IPS-NIHi7 (cell line): ENCODE results near the gene TTLL9.

ENCODE experiments used
- DNase-seq: peaks from one replicate; pipeline ENCODE4 v3.0.0; 2012; ENCODE audit warnings: mixed read lengths; ENCODE audit errors: extremely low spot score

The TTLL9 gene

DNA sequence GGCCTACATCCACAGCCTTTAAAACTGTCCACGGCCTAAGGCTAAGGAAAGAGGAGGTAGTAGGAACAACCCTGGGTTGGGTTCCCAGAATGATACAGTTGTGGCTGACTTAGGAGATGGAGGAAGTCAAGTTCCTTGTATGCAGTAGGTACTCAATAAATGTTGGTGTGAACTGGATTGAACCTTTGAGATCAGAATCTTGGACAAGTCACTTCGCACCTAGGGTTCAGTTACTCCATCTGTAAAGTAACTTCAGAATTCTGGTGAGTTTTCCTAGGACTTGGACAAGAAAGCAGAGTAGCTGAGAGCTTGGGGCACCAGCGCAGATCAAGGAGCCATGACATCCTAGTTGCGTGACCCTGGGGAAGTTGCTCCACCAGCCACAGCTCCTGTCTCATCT is 106.6 kb downstream of the TTLL9 start:
- DNase-seq = no peak

DNA sequence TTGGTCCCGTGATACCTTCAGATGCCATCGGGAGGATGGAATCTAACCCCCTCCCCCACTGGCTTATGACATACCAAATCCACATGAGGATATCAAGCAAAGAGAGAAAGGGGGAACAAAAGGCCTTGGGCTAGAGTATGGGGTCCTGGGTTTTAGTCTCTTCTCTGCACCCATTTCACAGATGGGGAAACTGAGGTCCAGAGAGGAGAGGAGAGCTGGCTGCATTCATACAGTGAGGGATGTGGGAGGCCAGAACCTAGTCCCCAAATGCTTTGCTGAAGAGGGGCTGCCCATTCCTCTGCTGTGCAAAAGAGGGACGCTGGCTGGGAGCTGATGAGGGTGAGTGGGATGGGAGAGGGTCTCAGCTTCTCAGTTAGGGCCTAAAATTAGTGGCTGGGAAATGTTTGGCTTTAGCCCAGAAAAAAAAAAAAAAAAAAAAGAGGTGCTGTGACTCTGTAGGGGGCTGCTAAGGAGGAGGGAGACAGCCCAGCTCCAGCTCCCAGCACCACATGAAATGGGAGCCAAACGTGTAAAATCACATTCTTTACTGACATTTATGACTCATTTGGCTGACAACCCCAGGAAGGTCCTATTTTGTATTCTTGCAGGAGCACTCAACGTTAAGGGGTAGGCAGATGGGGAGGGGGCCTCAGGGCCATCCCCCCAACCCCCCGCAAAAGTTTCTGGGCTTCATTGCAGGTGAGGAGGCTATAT is 109.4 kb downstream of the TTLL9 start:
- no peak for DNase-seq

DNA sequence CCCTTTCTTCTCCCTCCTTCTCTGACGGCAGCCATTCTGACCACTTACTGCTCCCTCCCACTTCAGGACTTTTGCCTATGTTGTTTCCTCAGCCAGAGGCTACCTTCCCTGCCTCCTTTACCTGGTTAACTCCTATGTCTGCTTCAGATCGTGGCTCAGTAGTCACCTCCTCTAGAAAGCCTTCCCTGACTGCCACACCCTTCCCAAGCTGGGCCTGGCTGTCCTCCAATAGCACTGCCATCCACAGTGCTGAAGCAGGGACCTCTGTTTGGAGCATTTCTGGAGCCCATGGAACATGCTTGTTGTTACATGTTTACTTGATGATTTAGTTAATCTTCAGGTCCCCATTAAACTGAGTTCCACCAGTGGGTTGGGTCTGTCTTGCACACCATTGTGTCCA is 111.3 kb downstream of the TTLL9 start:
- no peak for DNase-seq

DNA sequence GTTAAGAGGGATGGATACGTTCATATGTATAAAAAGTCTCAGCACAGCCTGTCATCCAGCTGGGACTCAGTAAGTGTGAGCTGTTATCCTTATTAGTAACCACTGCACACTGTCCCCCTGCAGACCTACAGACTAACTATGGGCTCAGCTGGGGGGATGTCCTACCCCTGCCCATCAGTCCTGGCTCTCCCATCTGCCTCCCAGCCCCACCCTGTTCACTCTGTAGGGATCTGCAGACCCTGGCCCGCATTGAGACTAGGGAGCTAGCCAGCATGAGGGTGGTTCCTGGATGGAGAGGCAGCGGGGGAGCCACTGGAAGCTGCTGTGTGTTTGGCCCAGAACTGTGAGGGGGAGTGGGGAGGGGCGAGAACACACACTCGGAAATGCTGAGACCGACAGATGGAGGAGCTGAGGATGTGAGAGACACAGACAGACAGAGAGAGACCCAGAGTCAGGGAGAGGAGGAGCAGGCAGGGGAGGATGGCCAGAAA is 114.6 kb downstream of the TTLL9 start:
- no peak for DNase-seq

DNA sequence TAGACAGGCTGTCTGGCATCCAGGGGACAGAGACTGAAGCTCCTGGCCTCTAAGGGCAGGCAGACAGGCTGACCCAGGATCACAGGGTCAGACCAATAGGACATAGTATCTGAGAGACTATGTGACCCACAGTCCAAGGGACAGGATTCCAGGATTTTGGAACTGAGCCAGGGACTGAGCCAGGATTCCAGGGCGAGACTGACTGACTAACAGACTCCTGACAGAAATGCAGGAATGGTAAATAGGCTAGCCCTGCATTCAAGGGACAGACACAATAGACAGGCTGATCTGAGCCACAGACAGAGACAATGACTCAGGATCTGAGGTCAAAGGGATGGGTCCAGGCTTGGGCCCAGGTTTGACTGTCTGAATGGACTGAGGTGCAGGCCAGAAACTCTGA is 117.3 kb downstream of the TTLL9 start:
- no peak for DNase-seq

DNA sequence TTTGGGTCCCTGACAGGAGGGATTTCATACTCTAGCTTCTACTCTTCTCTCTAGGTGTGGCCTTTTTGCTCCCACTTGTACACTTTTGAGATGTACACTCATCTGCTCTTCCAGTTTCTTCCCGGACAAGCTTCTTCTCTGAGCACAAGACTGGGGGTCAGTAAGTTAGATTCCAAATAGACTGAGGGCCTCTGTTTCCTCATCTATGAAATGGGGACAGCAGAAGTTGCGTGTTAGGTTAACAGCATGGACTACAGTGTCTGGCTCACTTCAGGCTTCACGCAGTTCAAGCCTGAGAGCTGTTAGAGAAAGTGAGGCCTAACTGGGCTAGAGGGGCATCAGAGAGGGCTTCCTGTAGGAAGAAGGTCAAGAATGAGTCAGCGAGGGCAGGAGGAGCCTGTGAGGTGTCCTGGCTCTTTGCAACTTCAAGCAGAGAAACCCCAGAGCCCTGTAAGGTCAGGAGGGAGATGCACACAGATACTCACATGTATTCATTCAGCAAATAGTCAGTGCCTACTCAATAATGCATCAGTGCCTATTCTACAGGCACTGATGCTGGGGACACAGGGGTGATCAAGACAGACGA is 118.1 kb downstream of the TTLL9 start:
- DNase-seq = no peak

DNA sequence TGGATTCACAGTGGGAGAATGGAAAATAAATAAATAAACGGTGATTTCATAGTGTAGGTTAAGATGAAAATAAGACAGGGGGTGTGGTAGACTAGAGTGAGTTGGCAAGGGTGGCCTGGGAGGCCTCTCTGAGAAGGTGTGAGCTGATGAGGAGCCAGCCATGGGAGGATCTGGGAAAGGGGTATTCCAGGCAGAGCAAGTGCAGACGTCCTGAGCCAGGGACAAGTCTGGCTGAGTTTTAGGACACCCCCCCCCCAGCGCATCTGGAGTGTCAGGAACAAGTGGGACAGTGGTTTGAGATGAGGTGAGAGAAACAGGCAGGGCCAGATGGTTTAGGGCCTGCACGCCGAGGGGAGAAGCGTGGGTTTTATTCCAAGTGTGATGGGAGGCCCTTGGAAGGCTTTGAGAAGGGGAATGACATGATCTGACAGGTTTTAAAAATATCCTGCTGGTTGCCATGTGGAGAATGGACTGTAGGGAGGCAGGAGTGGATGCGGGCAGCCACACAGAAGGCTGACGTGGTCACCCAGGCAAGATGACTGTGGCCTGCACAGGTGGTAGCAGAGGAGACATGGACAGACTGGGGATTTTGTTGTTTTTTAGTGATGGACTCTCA is 118.7 kb downstream of the TTLL9 start:
- no peak for DNase-seq

DNA sequence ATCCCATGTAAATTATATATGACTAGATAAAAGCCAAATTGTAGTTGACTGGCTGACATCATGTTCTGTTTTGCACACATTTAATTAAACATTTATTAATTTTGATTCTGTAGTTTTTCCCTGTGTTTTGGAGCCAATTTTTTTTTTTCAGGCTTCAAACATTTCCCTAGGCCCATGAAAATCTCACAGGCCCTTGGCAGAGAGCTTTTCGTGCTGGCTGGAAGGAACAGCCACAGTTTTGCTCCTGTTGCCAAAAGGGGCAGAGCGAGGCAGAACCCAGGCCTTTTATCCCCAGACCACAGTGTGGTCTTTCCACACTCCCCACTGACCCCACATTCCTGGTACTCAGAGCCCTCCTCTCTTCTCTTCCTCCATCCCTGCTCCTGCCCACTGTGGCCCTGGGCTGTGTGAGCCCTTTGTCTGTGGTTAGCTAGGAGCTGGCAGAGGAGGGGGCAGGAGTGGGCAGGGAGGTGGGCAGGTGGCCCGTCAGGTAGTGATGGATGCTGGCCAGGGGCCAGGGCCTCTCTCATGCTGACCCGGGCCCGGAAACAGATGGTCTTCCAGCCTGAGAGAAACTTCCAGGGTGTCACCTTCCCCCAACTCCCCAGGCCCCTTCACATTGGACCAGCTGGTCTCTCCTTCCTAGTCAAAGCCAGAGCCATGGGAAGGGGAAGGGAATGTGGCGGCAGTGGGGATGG is 120.4 kb downstream of the TTLL9 start:
- DNase-seq = no peak

DNA sequence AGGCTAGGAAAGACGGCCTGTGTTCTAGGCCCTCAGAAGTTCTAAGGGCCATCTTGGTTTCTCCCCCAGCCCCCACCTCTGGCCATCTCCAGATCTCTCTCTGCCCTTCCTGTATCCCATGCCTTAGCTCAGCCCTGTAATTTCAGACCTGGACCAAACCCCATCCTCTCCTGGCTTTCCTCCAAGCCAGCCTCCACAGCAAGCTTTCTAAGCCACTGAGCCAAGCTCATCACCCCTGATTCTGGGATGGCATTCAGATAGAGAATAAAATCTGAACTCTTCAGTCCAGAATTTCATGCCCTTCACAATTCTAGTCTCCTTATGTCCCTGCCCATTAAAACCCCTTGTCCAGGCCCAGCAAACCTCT is 120.9 kb downstream of the TTLL9 start:
- no peak for DNase-seq

DNA sequence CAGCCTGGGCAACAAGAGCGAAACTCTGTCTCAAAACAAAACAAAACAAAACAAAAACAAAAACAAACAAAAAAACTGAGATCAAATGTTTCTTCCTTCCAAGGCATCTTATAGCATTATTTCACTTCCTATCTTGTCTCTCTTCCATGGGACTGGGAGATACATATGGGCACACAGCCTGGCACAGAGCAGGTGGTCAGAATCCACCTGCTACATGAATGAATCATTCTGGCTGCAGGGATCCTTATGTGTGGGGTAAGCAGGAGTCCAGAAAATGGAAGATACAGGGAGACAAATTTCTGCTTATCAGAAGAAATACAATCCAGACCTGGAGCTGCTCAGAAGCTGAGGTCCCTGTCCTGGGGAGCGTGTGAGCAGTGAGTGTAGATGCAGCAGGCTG is 121.7 kb downstream of the TTLL9 start:
- no peak for DNase-seq
